Stimulated activated CD4-positive, alpha-beta T cell treated with anti-CD3 and anti-CD28 coated beads, Interleukin-1b, Interleukin-23, amount 100 ng/mL, for 24 hours (primary cell): Measurements from ENCODE around the gene ADPRS.

ENCODE experiments used
- DNase-seq, 4 experiments: peaks; one replicate each; pipeline ENCODE4 v3.0.0-alpha.2; 2020; ENCODE audit warnings: low read depth in 4 of 4, low spot score in 1 of 4

Gene ADPRS

GRCh38 chr1:36107394-36107793 lies 18.7 kb downstream of the ADPRS start:
- DNase-seq, result no peak

- DNase-seq, result no peak
Measured at GRCh38 chr1:36108314-36108713, 19.6 kb downstream of the ADPRS start.

GRCh38 chr1:36109041-36109679 lies 20.5 kb downstream of the ADPRS start:
- DNase-seq, result no peak

GRCh38 chr1:36111151-36111550 lies 22.5 kb downstream of the ADPRS start:
- DNase-seq, result no peak

DNA sequence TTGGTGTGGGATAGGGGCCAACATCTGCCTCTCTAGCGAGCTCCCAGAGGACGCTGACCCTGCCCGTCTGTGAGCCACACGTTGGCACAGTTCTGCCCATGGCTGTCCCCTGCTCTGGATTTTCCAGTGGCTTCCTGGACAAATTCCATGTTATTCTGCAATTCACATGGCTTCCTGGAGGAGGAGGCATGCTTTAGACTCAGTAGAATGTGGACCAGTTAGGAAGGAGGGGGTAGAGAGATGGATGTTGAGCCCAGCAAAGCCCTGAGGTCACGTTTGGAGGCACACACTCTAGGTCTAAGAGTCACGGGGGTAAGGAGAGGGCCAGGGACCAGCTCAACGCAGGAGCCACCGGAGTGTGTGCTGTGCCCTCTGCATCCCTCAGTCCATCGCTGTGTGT lies 24.1 kb downstream of the ADPRS start:
- DNase-seq, result no peak

DNA sequence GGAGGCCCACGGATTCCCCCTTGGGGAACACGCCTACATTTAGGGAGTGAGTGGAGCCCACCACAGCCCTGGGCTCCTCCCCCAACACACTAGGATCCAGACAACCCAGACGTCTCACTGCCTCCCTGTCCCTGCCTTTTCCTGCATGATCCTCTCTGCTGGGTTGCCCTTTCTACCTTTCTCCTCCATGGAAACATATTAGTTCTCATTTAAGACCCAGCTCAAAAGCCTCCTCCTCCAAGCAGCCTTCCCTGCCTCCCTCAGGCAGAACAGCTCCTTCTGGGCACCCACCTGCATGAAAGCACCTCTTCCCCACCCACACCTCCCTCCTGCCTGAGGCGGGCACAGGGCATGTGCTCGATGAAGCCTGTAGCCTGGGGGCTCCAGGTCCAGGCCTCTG lies 25.7 kb downstream of the ADPRS start:
- no peak for DNase-seq

GRCh38 chr1:36115200-36115669 lies 26.5 kb downstream of the ADPRS start:
- DNase-seq, result no peak

- DNase-seq, result no peak
Measured at GRCh38 chr1:36115931-36116330, 27.2 kb downstream of the ADPRS start.

GRCh38 chr1:36116901-36117300 lies 28.2 kb downstream of the ADPRS start:
- no peak for DNase-seq

DNA sequence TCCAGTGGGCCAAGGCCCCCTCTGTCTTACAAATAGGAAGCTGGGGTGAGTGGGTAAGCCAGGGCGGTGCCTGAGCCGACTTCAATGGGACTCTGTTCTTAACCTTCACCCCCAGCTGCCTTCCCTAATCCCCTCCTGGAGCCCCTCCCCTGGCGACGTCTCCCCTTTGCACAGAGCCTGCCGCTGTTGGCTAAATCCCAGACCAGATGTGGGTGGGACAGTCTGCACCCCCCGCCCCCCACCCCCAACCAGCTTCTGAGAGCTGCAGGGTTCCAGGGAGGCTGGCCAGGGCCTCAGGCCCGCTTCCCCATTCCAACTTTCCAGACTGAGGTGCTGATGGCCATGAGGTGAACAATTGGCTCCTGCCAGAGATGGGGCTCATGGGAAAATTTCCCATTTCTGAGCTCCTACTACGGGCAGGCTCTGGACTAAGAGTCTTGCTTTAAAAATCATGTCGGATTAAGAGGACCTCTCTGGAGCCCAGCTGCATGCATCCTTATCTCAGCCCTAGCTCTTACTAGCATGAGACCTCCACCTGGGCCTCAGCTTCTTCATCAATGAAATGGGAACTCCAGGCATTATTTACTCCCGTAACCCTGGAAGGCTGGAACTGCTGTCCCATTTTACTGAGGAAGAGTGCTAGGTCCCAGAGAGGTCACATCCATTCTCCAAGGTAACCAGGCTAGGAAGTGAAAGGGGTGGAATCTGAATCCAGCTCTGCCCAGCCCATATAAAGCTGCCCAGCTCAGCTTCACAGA lies 29.9 kb downstream of the ADPRS start:
- DNase-seq, result no peak

DNA sequence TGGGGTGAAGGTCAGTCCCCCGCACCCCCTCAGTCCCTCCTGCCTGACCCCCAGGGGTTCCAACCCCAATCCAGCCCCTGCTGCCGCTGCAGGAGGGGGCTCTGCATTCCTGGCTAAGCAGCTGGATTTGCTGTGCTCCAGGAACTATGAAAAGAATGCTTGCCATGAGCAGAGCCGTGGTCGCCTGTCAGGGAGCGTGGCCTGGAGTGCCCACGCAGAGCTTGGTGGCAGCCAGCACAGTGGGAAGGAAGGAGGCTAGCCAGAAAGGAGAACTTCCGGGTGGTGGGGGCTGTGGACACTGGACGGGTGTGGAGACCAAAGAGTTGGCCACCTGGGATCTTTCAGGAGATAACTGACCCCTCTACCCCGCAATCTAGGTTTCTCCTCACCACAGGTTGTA lies 30.8 kb downstream of the ADPRS start:
- no peak for DNase-seq

DNA sequence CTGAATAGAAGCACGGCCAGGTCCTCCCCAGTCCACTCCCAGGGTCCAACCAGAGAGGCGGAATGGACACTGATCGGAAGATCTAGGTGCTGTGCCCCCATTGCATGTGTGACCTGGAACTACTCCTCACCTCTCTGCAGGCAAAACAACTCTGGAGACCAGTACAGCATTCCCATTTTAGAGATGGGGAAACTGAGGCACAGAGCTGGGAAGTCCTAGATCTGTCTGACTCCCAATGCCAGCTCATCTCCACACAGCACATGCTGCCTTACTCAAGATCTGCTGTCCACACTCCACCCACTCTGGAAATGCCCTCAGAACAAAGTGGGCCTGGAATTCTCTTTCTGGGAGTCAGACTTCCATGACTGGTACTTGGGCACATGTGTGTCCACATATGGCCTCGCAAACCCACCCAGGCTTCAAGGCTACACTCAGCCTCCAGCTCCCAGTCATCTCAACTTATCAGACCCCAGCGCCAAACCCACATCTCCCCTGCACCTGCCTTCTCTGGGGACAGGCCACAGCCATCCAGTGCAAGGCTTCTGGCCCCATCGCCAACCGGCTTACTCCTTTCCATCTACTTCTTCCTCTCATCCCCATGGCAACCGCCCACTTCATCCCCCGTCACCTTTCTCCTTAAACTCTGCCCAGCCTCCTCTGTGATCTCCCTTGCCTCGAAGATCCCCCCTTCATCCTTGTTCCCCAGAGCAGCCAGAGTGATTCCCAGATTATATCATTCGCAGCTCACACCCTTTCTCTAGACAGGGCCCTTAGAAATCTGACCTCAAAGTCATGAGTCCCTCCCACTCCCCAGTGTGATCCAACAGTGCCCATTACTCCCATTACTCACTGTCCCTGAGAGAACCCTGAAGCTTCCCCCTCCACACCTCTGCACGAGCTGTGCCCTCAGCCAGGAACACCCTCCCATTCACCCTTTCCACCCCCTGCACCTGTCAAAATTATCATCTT lies 33.7 kb downstream of the ADPRS start:
- DNase-seq, result no peak

GRCh38 chr1:36123356-36123755 lies 34.7 kb downstream of the ADPRS start:
- DNase-seq, result no peak

DNA sequence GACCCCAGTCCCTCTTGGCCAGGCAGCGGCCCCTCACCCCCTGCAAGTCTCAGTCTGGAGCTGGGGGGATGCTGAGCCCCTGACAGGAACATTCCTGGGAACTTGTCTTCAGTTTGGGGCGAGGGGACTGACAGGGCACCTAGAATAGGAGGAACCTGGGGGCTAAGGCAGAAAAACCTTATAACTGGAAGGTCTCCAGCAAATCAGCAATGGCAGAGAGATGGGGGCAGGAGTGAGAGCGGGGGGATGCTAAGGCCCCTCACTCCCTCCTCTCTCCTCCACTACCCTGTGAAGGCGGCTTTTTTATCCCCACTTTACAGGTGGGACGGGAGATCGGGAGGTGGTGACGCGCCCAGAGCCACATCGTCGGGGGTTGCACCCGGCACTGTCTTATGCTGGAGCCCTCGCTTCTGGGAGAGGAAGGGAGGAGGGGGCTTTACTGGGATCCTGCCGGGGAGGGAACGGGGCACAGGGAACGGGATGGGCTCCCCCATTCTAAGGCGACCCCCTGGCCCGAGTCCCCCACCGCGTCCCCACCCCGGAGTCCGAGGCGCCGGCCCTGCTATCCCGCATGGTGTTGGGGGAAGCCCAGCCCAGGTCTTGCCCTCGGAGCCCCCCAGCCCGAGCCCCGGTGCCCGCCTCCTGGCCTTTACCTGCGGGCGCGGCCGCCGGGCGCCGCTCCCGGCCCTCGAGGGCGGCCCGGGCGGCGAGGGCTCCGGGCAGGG lies 35.9 kb downstream of the ADPRS start:
- DNase-seq, result no peak

GRCh38 chr1:36125129-36125991 lies 36.7 kb downstream of the ADPRS start, which contains the start of gene COL8A2:
Gene COL8A2, minus strand, starts transcription at chr1:36125222. Its CDS starts 24,980 bp downstream, at chr1:36100242.
- no peak for DNase-seq

DNA sequence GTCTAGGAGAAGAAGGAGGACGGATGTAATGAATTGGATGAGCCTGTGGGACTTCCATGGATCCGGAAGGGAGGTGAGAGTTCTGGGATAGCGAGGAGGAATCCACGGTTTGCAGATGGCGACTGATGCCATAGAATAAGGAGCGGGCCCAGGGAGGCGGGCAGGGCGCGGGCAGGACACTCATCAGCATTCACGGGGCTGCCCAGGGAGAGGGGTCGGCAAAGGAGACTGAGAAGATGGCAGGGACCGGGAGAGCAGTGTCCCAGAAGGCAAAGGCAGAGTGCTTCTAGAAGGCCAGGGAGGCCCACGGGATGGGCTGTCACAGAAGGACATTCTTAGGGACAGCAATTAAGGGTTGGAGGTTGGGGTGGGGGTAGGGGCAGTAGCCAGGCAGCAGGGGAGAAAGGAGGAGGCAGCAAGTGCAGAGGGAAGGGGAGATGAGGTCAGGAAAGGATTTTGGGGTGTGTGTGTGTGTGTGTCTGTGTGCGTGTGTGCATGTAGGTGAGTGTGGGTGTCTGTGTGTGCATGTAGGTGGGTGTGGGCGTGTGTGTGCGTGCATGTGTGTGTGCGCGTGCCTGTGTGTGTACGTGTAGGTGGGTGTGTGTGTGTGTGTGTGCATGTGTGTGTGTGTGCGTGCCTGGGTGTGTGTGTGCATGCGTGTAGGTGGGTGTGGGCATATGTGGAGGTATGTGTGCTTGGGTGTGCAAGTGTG lies 37.5 kb downstream of the ADPRS start:
- DNase-seq, result no peak

GRCh38 chr1:36126797-36127500 lies 38.3 kb downstream of the ADPRS start:
- no peak for DNase-seq

GRCh38 chr1:36128126-36128904 lies 39.6 kb downstream of the ADPRS start:
- DNase-seq, result no peak
